ENCODE results near the gene ZNF407.

The ZNF407 gene

DNA sequence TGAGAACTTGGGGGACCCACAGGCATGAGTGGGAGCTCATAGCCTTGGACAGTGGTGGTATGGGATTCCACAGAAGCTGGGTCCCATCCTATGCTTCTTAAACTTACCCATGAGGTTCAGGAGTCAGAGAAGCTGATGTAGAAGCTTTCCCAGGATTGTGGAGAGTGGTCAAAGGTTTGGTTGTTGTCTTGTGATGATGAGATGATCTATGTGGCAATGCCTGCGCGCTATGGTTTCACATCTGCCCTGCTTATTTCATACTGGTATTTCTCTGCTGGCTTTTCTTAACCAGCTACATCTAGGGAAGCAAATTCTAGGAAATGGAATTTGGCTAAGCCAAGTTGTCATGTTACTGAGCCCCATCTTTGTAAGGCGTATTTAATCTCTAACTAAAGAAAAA lies 168.6 kb downstream of the ZNF407 start:
- TF ChIP-seq, protein P1, sequence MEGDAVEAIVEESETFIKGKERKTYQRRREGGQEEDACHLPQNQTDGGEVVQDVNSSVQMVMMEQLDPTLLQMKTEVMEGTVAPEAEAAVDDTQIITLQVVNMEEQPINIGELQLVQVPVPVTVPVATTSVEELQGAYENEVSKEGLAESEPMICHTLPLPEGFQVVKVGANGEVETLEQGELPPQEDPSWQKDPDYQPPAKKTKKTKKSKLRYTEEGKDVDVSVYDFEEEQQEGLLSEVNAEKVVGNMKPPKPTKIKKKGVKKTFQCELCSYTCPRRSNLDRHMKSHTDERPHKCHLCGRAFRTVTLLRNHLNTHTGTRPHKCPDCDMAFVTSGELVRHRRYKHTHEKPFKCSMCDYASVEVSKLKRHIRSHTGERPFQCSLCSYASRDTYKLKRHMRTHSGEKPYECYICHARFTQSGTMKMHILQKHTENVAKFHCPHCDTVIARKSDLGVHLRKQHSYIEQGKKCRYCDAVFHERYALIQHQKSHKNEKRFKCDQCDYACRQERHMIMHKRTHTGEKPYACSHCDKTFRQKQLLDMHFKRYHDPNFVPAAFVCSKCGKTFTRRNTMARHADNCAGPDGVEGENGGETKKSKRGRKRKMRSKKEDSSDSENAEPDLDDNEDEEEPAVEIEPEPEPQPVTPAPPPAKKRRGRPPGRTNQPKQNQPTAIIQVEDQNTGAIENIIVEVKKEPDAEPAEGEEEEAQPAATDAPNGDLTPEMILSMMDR (IDR thresholded peaks at IDR 0.05; ENCODE audit: low read length) = no peak
- TF ChIP-seq EZH2phosphoT487 (IDR thresholded peaks at IDR 0.05; ENCODE audit: low read length) = no peak
- no peak for TF ChIP-seq EZH2 (optimal IDR thresholded peaks at IDR 0.05; ENCODE audit: low read depth, low read length)
- Histone ChIP-seq H3K4me2 (ENCODE audit: low read depth, low read length) (no peak overlapping the region), H3F3A (ENCODE audit: insufficient read depth, low read length) (no peaks in the 10 kb centered on the region), H3K36me3 (replicated peaks; ENCODE audit: insufficient read depth, low read length) (no peaks in the 10 kb centered on the region), H3K4me1 (ENCODE audit: low read length) (no peaks in the 10 kb centered on the region), H3K9me3 (replicated peaks; ENCODE audit: insufficient read depth, low read length) (no peaks in the 10 kb centered on the region), H3K9ac (ENCODE audit: low read length) (no peak overlapping the region), H3K79me2 (ENCODE audit: low read length) (no peaks in the 10 kb centered on the region), H3K9me2 (replicated peaks; ENCODE audit: insufficient read depth, low read length) (no peaks in the 10 kb centered on the region), H3K27ac (ENCODE audit: low read length) (no peak overlapping the region), H4K20me1 (ENCODE audit: insufficient read depth, low read length) (no peaks in the 10 kb centered on the region), H2AFZ (ENCODE audit: low read length) (no peak overlapping the region), H3K4me3 (ENCODE audit: low read length) (no peak overlapping the region), H3K27me3 (replicated peaks; ENCODE audit: insufficient read depth, low read length) (no peaks in the 10 kb centered on the region)
- DNase-seq = no peak

- no peaks in the 10 kb centered on the region for H3K36me3 ChIP-seq (replicated peaks; ENCODE audit: insufficient read depth, low read length)
- no peaks in the 10 kb centered on the region for H3K79me2 ChIP-seq (ENCODE audit: low read length)
- no peak overlapping the region for H3K27ac ChIP-seq (ENCODE audit: low read length)
These were observed 170.4 kb downstream of the ZNF407 start for GRCh38 chr18:74768096-74768495.

GRCh38 chr18:74773171-74773624 lies 175.5 kb downstream of the ZNF407 start:
- Histone ChIP-seq H3K27me3 (replicated peaks; ENCODE audit: insufficient read depth, low read length) (no peaks in the 10 kb centered on the region), H3K27ac (ENCODE audit: low read length) (no peak overlapping the region), H3F3A (ENCODE audit: insufficient read depth, low read length) (no peaks in the 10 kb centered on the region), H3K4me3 (ENCODE audit: low read length) (no peak overlapping the region), H3K9me2 (replicated peaks; ENCODE audit: insufficient read depth, low read length) (no peaks in the 10 kb centered on the region), H3K4me2 (ENCODE audit: low read depth, low read length) (no peak overlapping the region), H4K20me1 (ENCODE audit: insufficient read depth, low read length) (no peaks in the 10 kb centered on the region), H3K36me3 (replicated peaks; ENCODE audit: insufficient read depth, low read length) (no peaks in the 10 kb centered on the region), H3K9ac (ENCODE audit: low read length) (no peak overlapping the region), H3K9me3 (replicated peaks; ENCODE audit: insufficient read depth, low read length) (no peaks in the 10 kb centered on the region), H3K4me1 (ENCODE audit: low read length) (no peaks in the 10 kb centered on the region), H3K79me2 (ENCODE audit: low read length) (no peaks in the 10 kb centered on the region), H2AFZ (ENCODE audit: low read length) (no peak overlapping the region)
- no peak for DNase-seq
- no peak for TF ChIP-seq EZH2 (optimal IDR thresholded peaks at IDR 0.05; ENCODE audit: low read depth, low read length)
- TF ChIP-seq, protein P1 (IDR thresholded peaks at IDR 0.05; ENCODE audit: low read length) = no peak

More at GRCh38 chr18:74768096-74768495, 170.4 kb downstream of the ZNF407 start:
- Histone ChIP-seq H3K9ac (ENCODE audit: low read length) (no peak overlapping the region), H3F3A (ENCODE audit: insufficient read depth, low read length) (no peaks in the 10 kb centered on the region), H3K9me3 (replicated peaks; ENCODE audit: insufficient read depth, low read length) (no peaks in the 10 kb centered on the region), H4K20me1 (ENCODE audit: insufficient read depth, low read length) (no peaks in the 10 kb centered on the region), H3K4me2 (ENCODE audit: low read depth, low read length) (no peak overlapping the region), H3K4me1 (ENCODE audit: low read length) (no peaks in the 10 kb centered on the region), H3K9me2 (replicated peaks; ENCODE audit: insufficient read depth, low read length) (no peaks in the 10 kb centered on the region), H2AFZ (ENCODE audit: low read length) (no peak overlapping the region), H3K4me3 (ENCODE audit: low read length) (no peak overlapping the region), H3K27me3 (replicated peaks; ENCODE audit: insufficient read depth, low read length) (no peaks in the 10 kb centered on the region)
- DNase-seq = no peak
- no peak for TF ChIP-seq EZH2phosphoT487 (IDR thresholded peaks at IDR 0.05; ENCODE audit: low read length)
- TF ChIP-seq, protein P1 (IDR thresholded peaks at IDR 0.05; ENCODE audit: low read length) = no peak
- TF ChIP-seq EZH2 (optimal IDR thresholded peaks at IDR 0.05; ENCODE audit: low read depth, low read length) = no peak

Data from MM.1S (cell line).